Activated T-cell treated with anti-CD3 and anti-CD28 coated beads, Interleukin-2, amount 50 U/mL, for 24 hours (primary cell): ENCODE results near the gene CYP27C1.

Experiments
- DNase-seq: peaks from one replicate; pipeline ENCODE4 v3.0.0-alpha.2; 2020
- H3K27ac Mint-ChIP-seq: 2 replicates; pipeline ENCODE4 v1.8.0; 2020; ENCODE audit warnings: mild to moderate bottlenecking, mixed read lengths
- H3K27me3 Mint-ChIP-seq: 2 replicates; pipeline ENCODE4 v1.8.0; 2020; ENCODE audit warnings: mixed read lengths
- H3K36me3 Mint-ChIP-seq: 2 replicates; pipeline ENCODE4 v1.8.0; 2020; ENCODE audit warnings: low read depth, mixed read lengths
- H3K4me1 Mint-ChIP-seq: 2 replicates; pipeline ENCODE4 v1.8.0; 2020; ENCODE audit warnings: low read depth, mixed read lengths
- H3K4me3 Mint-ChIP-seq: 2 replicates; pipeline ENCODE4 v1.8.0; 2020; ENCODE audit warnings: mild to moderate bottlenecking, moderate library complexity, mixed read lengths
- H3K9me3 Mint-ChIP-seq: 2 replicates; pipeline ENCODE4 v1.8.0; 2020; ENCODE audit warnings: mixed read lengths

Gene CYP27C1

GRCh38 chr2:127146820-127147502, 73.1 kb downstream of the CYP27C1 start:
- H3K27ac Mint-ChIP-seq, result no peak overlapping the region
- H3K9me3 Mint-ChIP-seq, result no peaks in the 10 kb centered on the region
- no peaks in the 10 kb centered on the region for H3K27me3 Mint-ChIP-seq
- no peaks in the 10 kb centered on the region for H3K36me3 Mint-ChIP-seq
- peaks cover 2% of the 10 kb centered on the region for H3K4me1 Mint-ChIP-seq
- no peak for DNase-seq
- no peak overlapping the region for H3K4me3 Mint-ChIP-seq

GRCh38 chr2:127146071-127146725, 73.9 kb downstream of the CYP27C1 start:
- Mint-ChIP-seq H3K4me1 (peaks cover 2% of the 10 kb centered on the region), H3K27ac (no peak overlapping the region), H3K27me3 (no peaks in the 10 kb centered on the region), H3K36me3 (no peaks in the 10 kb centered on the region), H3K4me3 (no peak overlapping the region), H3K9me3 (no peaks in the 10 kb centered on the region)
- DNase-seq, result no peak

GRCh38 chr2:127145280-127145895, 74.7 kb downstream of the CYP27C1 start:
- no peak overlapping the region for H3K4me3 Mint-ChIP-seq
- H3K27me3 Mint-ChIP-seq, result no peaks in the 10 kb centered on the region
- H3K9me3 Mint-ChIP-seq, result no peaks in the 10 kb centered on the region
- no peaks in the 10 kb centered on the region for H3K36me3 Mint-ChIP-seq
- DNase-seq, result no peak
- no peak overlapping the region for H3K27ac Mint-ChIP-seq
- H3K4me1 Mint-ChIP-seq, result peaks cover 2% of the 10 kb centered on the region

GRCh38 chr2:127143841-127144782, 76.0 kb downstream of the CYP27C1 start:
- H3K36me3 Mint-ChIP-seq, result no peaks in the 10 kb centered on the region
- DNase-seq, result no peak
- H3K9me3 Mint-ChIP-seq, result no peaks in the 10 kb centered on the region
- no peak overlapping the region for H3K27ac Mint-ChIP-seq
- peaks cover 2% of the 10 kb centered on the region for H3K4me1 Mint-ChIP-seq
- H3K27me3 Mint-ChIP-seq, result no peaks in the 10 kb centered on the region
- no peak overlapping the region for H3K4me3 Mint-ChIP-seq

GRCh38 chr2:127142663-127143630, 77.2 kb downstream of the CYP27C1 start:
- no peak overlapping the region for H3K27ac Mint-ChIP-seq
- H3K36me3 Mint-ChIP-seq, result no peaks in the 10 kb centered on the region
- no peaks in the 10 kb centered on the region for H3K9me3 Mint-ChIP-seq

GRCh38 chr2:127140538-127140937, 79.6 kb downstream of the CYP27C1 start:
- no peaks in the 10 kb centered on the region for H3K36me3 Mint-ChIP-seq
- H3K27me3 Mint-ChIP-seq, result no peaks in the 10 kb centered on the region
- H3K4me1 Mint-ChIP-seq, result peaks cover 2% of the 10 kb centered on the region
- no peak overlapping the region for H3K27ac Mint-ChIP-seq
- no peak for DNase-seq
- no peak overlapping the region for H3K4me3 Mint-ChIP-seq
- no peaks in the 10 kb centered on the region for H3K9me3 Mint-ChIP-seq

More at GRCh38 chr2:127142663-127143630, 77.2 kb downstream of the CYP27C1 start:
- H3K27me3 Mint-ChIP-seq, result no peaks in the 10 kb centered on the region
- peaks cover 2% of the 10 kb centered on the region for H3K4me1 Mint-ChIP-seq
- no peak overlapping the region for H3K4me3 Mint-ChIP-seq
- no peak for DNase-seq

GRCh38 chr2:127139766-127140165, 80.3 kb downstream of the CYP27C1 start:
- Mint-ChIP-seq H3K4me1 (no peaks in the 10 kb centered on the region), H3K36me3 (no peaks in the 10 kb centered on the region), H3K4me3 (no peak overlapping the region), H3K9me3 (no peaks in the 10 kb centered on the region), H3K27me3 (no peaks in the 10 kb centered on the region), H3K27ac (no peak overlapping the region)
- DNase-seq, result no peak

GRCh38 chr2:127138281-127138680, 81.8 kb downstream of the CYP27C1 start:
- H3K27me3 Mint-ChIP-seq, result no peaks in the 10 kb centered on the region
- no peak for DNase-seq
- H3K27ac Mint-ChIP-seq, result no peak overlapping the region
- H3K9me3 Mint-ChIP-seq, result no peaks in the 10 kb centered on the region
- H3K36me3 Mint-ChIP-seq, result no peaks in the 10 kb centered on the region
- no peak overlapping the region for H3K4me3 Mint-ChIP-seq
- no peaks in the 10 kb centered on the region for H3K4me1 Mint-ChIP-seq

- no peak for DNase-seq
- Mint-ChIP-seq H3K4me3 (no peak overlapping the region), H3K27me3 (no peaks in the 10 kb centered on the region), H3K36me3 (no peaks in the 10 kb centered on the region), H3K9me3 (no peaks in the 10 kb centered on the region), H3K4me1 (no peaks in the 10 kb centered on the region), H3K27ac (no peak overlapping the region)
Observed at GRCh38 chr2:127137741-127138140, 82.4 kb downstream of the CYP27C1 start.

GRCh38 chr2:127137225-127137624, 82.9 kb downstream of the CYP27C1 start:
- no peak for DNase-seq
- Mint-ChIP-seq H3K36me3 (no peaks in the 10 kb centered on the region), H3K4me3 (no peak overlapping the region), H3K27ac (no peak overlapping the region), H3K9me3 (no peaks in the 10 kb centered on the region), H3K4me1 (no peaks in the 10 kb centered on the region), H3K27me3 (no peaks in the 10 kb centered on the region)

GRCh38 chr2:127134833-127135830, 85.0 kb downstream of the CYP27C1 start:
- no peaks in the 10 kb centered on the region for H3K36me3 Mint-ChIP-seq
- no peaks in the 10 kb centered on the region for H3K27me3 Mint-ChIP-seq
- no peak for DNase-seq
- H3K4me1 Mint-ChIP-seq, result no peaks in the 10 kb centered on the region
- H3K4me3 Mint-ChIP-seq, result no peak overlapping the region
- H3K27ac Mint-ChIP-seq, result no peak overlapping the region
- H3K9me3 Mint-ChIP-seq, result no peaks in the 10 kb centered on the region

- H3K27ac Mint-ChIP-seq, result no peak overlapping the region
- no peaks in the 10 kb centered on the region for H3K36me3 Mint-ChIP-seq
Observed at GRCh38 chr2:127134235-127134634, 85.9 kb downstream of the CYP27C1 start.

More at GRCh38 chr2:127134235-127134634, 85.9 kb downstream of the CYP27C1 start:
- H3K9me3 Mint-ChIP-seq, result no peaks in the 10 kb centered on the region
- DNase-seq, result no peak
- H3K27me3 Mint-ChIP-seq, result no peaks in the 10 kb centered on the region
- H3K4me1 Mint-ChIP-seq, result no peaks in the 10 kb centered on the region
- H3K4me3 Mint-ChIP-seq, result no peak overlapping the region
